22Rv1 (cell line): ENCODE measurements around the gene REEP6.
"Not testable (repeated sequence)": the region's sequence is repeated elsewhere in the genome, so short reads cannot be mapped to it uniquely, and the experiment has no call there.

Experiments
- H3K27ac ChIP-seq: fragments of 450-650 bp; 2 replicates; pipeline ENCODE4 v1.5.1; 2017
- ZFX ChIP-seq: fragments of 450-650 bp; IDR thresholded peaks from 2 replicates; pipeline ENCODE4 v1.6.1; 2017; ENCODE audit warnings: antibody characterized with exemption, borderline replicate concordance
- TF ChIP-seq, protein P1 (sequence below): fragments of 450-650 bp; IDR thresholded peaks from 2 replicates; pipeline ENCODE4 v1.5.1; 2017; ENCODE audit warnings: mild to moderate bottlenecking

Gene REEP6

DNA sequence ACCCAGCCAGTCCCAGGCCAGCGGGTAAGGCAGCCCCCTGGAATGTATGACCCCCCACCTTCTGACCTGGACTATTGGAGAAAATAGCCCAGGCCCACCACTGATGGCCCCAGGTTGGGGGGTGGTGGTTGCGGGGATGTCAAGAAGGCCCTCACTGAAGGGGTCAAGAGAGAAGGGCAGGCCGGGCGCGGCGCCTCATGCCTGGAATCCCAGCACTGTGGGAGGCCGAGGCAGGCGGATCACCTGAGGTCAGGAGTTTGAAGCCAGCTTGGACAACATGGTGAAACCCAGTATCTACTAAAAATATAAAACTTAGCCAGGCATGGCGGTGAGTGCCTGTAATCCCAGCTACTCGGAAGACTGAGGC lies 23.3 kb downstream of the REEP6 start:
- no peak overlapping the region for H3K27ac ChIP-seq
- TF ChIP-seq, protein P1, sequence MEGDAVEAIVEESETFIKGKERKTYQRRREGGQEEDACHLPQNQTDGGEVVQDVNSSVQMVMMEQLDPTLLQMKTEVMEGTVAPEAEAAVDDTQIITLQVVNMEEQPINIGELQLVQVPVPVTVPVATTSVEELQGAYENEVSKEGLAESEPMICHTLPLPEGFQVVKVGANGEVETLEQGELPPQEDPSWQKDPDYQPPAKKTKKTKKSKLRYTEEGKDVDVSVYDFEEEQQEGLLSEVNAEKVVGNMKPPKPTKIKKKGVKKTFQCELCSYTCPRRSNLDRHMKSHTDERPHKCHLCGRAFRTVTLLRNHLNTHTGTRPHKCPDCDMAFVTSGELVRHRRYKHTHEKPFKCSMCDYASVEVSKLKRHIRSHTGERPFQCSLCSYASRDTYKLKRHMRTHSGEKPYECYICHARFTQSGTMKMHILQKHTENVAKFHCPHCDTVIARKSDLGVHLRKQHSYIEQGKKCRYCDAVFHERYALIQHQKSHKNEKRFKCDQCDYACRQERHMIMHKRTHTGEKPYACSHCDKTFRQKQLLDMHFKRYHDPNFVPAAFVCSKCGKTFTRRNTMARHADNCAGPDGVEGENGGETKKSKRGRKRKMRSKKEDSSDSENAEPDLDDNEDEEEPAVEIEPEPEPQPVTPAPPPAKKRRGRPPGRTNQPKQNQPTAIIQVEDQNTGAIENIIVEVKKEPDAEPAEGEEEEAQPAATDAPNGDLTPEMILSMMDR, result no peak
- TF ChIP-seq ZFX, result no peak

GRCh38 chr19:1514986-1515721 lies 24.2 kb downstream of the REEP6 start:
- H3K27ac ChIP-seq, result no peak overlapping the region
- TF ChIP-seq, protein P1, result no peak
- no peak for TF ChIP-seq ZFX

DNA sequence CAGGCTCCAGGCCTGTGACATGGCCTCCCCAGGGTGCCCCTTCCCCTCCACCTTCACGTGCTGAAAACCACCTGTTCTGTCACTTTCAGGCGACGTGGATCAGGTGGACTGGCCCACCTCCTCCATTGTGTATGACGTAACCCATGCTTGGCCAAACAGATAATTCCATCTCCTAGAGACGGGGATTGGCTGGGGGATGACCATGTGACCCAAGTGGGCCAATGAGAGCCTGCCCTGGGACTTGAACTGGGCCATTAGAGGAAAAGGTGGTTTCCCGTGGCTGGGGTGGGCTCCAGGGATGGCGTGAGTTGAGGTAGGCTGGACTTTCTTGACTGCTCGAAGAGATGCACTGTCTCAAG lies 25.4 kb downstream of the REEP6 start:
- H3K27ac ChIP-seq, result no peak overlapping the region
- TF ChIP-seq ZFX, result no peak
- TF ChIP-seq, protein P1, result no peak

DNA sequence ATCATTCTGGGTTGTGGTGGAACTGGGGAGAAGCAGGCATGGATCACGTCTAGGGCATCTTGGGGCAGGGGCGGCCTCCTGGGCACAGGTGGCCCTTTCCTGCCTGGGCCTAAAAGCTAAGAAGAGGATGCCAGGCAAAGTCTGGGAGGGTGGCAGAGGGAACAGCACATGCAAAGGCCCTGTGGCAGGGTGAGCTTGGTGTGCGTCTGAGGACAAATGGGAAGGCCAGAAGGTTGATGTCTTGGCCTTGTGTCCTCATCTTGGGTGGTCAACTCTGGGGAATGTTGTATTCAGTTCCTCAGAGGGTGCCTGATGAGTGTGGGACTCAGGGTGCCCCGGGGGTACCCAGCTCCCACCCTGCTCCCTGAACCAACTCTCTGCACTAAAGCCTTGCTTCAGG lies 27.5 kb downstream of the REEP6 start:
- TF ChIP-seq, protein P1, result no peak
- TF ChIP-seq ZFX, result no peak

DNA sequence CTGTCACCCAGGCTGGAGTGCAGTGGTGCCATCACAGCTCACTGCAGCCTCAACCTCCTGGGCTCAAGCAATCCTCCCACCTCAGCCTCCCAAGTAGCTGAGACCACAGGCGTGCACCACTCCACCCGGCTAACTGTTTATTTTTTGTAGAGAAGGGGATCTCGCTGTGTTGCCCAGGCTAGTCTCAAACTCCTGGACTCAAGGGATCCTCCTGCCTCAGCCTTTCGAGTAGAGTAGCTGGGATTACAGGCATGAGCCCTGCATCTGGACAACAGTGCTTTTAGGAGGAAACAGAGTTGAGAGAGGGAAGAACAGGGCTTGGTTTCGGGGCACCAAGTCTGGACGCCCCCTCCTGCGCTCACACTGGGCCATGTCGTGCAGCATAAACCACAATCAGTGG lies 28.8 kb downstream of the REEP6 start:
- H3K27ac ChIP-seq, result not testable (repeated sequence)

More for the DNA sequence above, 27.5 kb downstream of the REEP6 start:
- H3K27ac ChIP-seq, result no peak overlapping the region

- H3K27ac ChIP-seq, result no peak overlapping the region
- no peak for TF ChIP-seq ZFX
- TF ChIP-seq, protein P1, result no peak
These were observed 29.3 kb downstream of the REEP6 start for GRCh38 chr19:1520203-1520780.

GRCh38 chr19:1521636-1522035 lies 30.7 kb downstream of the REEP6 start:
- TF ChIP-seq ZFX, result no peak
- TF ChIP-seq, protein P1, result no peak

GRCh38 chr19:1522061-1522460 lies 31.1 kb downstream of the REEP6 start:
- H3K27ac ChIP-seq, result no peak overlapping the region
- no peak for TF ChIP-seq ZFX
- TF ChIP-seq, protein P1, result no peak

More at GRCh38 chr19:1521636-1522035, 30.7 kb downstream of the REEP6 start:
- H3K27ac ChIP-seq, result no peak overlapping the region
